Right ventricle myocardium superior (tissue), 1 donor: Measurements from ENCODE around the gene GPR15. TPM values are rescaled to one million over a fixed set of nuclear protein-coding genes. Genes with fewer than 3 reads are reported as not detected.

Experiments
- ATAC-seq: fragments of 200-7000 bp; cut with Tn5 transposase; one replicate; pipeline ENCODE4 v1.9.1; 2020; ENCODE audit warnings: mild to moderate bottlenecking; ENCODE audit not compliant: poor library complexity
- DNase-seq: peaks from one replicate; pipeline ENCODE4 v3.0.0-alpha.2; 2020
- intact Hi-C: fragments of 100-400 bp; cut with DNase I; formaldehyde crosslinking; loops from one replicate; pipeline ENCODE4 v1.11.2; 2022
- total RNA-seq: library from RNA; stranded (reverse); fragmentation: NEBNext Ultra II Directional; extraction: Animal tissue kit (Norgen Biotek cat#: 25700); gene quantifications from one replicate; pipeline ENCODE4 v1.2.1, GENCODE V29; 2021
- donor health status: DM: no; HTN: yes; CAD: no; lungs with severe emphysema.

The GPR15 gene
- total RNA-seq, 1 donor from 2014 or later, result not detected

DNA sequence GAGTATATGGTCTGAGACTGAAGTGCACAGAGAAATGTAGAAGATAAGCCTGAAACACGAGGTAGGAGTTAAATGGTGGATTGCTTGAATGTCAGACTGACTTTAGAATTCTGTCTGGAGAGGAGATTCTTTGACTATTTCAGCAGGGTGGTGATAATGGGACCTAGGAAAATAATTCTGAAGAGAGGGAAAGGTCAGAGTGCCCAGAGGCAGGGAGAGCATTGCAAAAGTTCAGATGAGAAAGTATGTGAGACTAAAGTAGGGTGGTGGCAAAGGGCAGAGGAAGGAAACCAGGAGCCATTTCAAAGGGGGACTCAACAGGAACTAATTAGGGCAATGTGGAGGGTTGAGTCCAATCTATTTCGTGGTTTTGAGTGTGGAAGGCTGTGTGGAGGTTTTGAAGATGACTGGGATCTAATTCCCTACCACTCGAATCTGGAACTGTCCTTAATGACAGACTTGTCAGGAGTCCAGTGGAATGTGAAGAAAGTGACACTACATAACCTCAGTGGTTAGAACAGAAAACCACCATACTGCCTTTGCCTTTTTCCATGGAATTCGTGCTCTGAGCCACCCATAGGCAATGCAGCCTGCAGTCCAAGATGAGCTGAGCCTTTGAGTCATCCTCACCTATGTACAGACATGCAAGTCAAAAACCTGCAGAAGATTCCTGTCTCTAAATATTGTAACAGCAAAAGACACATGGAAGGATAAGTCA, 45.6 kb downstream of the GPR15 start:
- intact Hi-C loops, result no loop called here
- DNase-seq (no peak), ATAC-seq (no peak)

GRCh38 chr3:98580401-98581386, 48.9 kb downstream of the GPR15 start:
- DNase-seq, result no peak
- intact Hi-C loops, result no loop called here
- no peak for ATAC-seq

DNA sequence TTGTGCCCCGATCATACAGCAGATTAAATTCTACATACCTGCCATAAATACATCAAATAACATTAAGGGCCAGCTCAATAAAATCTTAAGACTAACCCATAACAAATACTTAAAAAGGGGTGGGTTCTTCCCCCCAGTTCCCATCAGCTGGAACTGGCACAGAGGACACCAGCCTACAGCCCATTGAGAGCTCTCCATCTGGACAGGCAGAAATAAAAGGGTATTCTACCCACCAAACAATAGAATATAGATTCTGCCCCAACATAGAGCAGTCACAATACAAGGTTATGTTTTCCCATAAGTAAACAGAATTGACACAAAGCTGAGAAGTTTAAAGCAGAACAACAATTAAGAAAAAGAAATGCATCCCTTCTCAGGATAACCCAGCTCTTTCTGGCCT, 49.7 kb downstream of the GPR15 start:
- intact Hi-C loops, result no loop called here
- no peak for ATAC-seq
- no peak for DNase-seq

GRCh38 chr3:98582042-98582441, 50.3 kb downstream of the GPR15 start:
- ATAC-seq (no peak), DNase-seq (no peak)
- intact Hi-C loops, result no loop called here

- intact Hi-C loops, result no loop called here
- ATAC-seq (no peak), DNase-seq (no peak)
Observed at GRCh38 chr3:98583766-98584165, 52.0 kb downstream of the GPR15 start.

Other genes with a start within 250 kb of the GPR15 start
- not detected for gene OR5H2, start 249.5 kb upstream of the GPR15 start, total RNA-seq
- not detected for gene OR5K4, start 178.1 kb upstream of the GPR15 start, total RNA-seq
- not detected for gene OR5K3, start 141.3 kb upstream of the GPR15 start, total RNA-seq
- gene OR5K1, start 68.8 kb upstream of the GPR15 start, total RNA-seq, result not detected
- gene OR5K2, start 34.3 kb upstream of the GPR15 start, total RNA-seq, result not detected
- 72.5 TPM for gene CLDND1, start 9.1 kb upstream of the GPR15 start, total RNA-seq
- gene CPOX, start 61.6 kb downstream of the GPR15 start, total RNA-seq, result 11.5 TPM
- gene ST3GAL6, start 231.4 kb downstream of the GPR15 start, total RNA-seq, result 34.1 TPM